ENCODE data around the gene VSTM2L.

DNA sequence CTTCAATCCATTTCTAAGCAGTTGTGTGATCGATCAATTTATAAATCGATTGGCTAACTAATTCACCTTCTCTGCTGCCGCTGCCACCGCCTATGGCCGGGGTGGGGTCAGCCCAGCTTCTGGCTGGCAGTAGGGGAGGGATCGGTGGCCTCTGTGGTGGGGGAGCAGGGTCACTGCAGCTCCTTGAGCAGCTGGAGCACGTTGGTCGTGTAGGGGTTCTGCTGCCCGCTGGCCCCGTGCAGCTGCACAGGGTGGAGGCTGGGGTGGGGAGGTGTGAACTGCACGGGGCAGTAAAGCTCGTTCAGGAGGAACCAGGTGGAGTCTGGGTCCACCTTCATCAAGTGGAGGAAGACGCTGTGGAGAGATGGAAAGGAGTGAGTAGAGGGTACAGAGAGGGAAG, 80.4 kb downstream of the VSTM2L start:
- TF ChIP-seq CTCF (IDR thresholded peaks at IDR 0.05; ENCODE audit: borderline replicate concordance, extremely low read depth, low read length, poor library complexity, severe bottlenecking) (no peak), EZH2 (IDR thresholded peaks at IDR 0.05; ENCODE audit: borderline replicate concordance, low read depth, low read length, severe bottlenecking) (no peak)

All from DND-41 (cell line).